C4-2B (cell line): ENCODE results near the gene HSF2.
"Not testable (repeated sequence)": the region's sequence is repeated elsewhere in the genome, so short reads cannot be mapped to it uniquely, and the experiment has no call there.

Experiments
- CTCF ChIP-seq: fragments of 450-650 bp; conservative IDR thresholded peaks from 2 replicates; pipeline ENCODE4 v1.5.1; 2017; ENCODE audit warnings: mild to moderate bottlenecking
- ZFX ChIP-seq: fragments of 450-650 bp; IDR thresholded peaks from 2 replicates; pipeline ENCODE4 v1.6.1; 2017

GRCh38 chr6:122455116-122455515 is 55.7 kb downstream of the HSF2 start:
- TF ChIP-seq CTCF, ZFX: not testable (repeated sequence)
